8988T (cell line): ENCODE results near the gene SLC35G4.
"Not testable (repeated sequence)": the region's sequence is repeated elsewhere in the genome, so short reads cannot be mapped to it uniquely, and the experiment has no call there.

ENCODE experiments used
- DNase-seq: peaks from one replicate; pipeline ENCODE4 v3.0.0; 2011

SLC35G4 gene

DNA sequence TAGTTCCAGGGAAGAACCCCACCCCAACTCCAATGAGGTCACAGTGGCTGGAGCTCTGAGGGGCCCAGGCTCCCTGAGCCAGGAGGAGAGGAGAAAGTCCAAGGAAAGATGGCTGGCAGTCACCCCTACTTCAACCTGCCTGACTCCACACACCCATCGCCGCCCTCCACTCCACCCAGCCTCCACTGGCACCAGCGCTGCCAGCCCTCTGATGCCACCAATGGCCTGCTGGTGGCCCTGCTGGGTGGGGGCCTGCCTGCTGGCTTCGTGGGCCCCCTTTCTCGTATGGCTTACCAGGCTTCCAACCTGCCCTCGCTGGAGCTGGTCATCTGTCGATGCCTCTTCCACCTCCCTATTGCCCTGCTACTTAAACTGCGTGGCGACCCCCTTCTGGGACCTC, at the start of gene SLC35G4:
SLC35G4 (plus strand) TSS at position 109 of the 400 bp plus-strand sequence; CDS start at position 109, 0 bp downstream.
- not testable (repeated sequence) for DNase-seq

DNA sequence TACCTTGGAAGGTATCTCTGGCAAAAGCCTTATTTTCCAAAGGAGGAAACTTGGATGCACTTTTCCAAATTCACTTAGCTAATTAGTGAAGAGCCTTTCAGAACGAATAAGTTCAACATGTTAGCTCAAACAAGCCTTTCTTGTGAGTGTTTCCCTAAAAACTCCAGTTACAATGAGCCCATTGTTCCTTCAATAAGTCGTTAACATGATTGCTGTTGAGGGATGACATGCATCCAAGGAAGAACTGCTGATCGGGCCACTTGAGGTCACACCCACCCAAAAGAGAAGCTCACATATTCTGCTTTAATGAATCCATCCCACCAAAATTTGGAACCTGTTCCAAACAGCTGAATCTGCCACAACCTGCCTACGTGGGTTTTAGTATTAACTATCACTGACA, 48.1 kb upstream of the SLC35G4 start:
- no peak for DNase-seq

DNA sequence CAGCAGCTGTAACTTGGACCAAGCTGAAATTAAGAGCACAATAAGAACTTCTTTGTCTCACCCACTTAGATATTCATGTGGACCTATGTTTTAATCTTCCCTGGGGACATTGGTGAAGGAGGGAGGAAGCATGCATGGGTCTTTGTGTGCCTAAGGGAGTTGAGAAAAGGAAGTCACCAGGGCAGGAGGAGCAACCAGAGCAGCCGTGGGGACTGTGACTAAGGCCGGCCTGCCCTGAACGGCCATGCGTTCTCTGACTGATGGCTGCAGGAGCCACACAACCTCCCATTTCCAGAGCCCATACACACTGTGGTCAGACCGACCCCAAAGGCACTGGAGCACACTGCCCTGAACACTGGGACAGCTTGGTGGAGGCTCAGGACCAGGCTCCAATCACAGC, 43.7 kb upstream of the SLC35G4 start:
- DNase-seq, result no peak

DNA sequence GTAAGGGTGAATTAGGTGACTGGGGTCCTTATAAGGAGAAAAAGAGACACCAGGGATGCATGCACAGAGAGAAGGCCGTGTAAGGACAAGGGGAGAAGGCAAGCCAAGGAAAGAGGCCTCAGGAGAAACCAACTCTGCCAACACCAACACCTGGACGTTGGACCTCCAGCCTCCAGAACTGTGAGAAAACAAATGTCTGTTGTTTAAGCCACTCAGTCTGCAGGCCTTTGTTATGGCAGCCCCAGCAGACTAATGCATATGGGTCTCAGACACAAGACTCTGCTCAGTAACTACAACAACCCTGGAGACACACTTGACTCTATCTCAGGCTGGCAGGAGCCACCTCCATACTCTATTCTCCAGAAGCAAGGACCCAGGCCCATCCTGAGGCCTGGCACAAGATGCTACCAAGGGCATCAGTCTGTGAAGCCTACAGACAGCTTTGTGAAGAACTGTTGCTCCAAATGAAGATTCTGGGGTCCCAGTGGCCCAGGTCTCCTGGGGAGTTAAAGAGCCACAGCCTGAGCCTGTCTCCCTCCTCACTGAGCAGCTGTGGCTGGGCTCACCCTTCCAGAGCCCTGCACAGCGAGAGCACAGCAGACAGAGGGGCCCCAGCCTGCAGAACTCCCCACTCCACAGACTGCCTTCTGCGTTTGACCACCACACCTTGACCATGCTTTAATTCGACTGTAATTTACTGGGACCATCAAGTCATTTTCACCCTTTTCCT, 43.0 kb upstream of the SLC35G4 start:
- no peak for DNase-seq

GRCh38 chr18:11567396-11567795, 42.0 kb upstream of the SLC35G4 start:
- no peak for DNase-seq

DNA sequence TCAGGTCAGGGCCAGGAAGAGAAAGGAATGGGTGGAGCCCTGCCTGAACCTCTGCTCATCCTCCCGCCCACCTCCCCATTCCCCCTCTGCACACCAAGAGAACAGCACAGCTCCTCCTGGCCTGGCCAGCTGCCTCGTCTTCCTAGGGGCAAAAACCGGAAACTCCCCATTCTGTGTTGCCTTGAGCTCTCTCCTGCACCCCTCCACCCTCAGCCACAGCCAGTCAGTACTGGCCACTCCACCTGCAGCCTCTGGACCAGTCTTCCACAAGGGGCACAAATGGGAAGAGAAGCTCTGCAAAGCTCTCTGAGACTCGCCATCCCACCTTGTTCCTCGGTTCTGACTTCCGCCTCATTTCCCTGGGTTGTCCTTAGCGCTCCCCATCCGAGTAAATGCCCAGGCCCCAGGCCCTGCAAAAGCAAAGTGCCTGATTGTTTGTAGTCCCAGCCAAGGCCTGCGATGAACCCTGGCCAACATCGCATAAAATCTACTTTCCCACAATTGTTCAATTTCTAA, 39.3 kb upstream of the SLC35G4 start:
- DNase-seq, result no peak

DNA sequence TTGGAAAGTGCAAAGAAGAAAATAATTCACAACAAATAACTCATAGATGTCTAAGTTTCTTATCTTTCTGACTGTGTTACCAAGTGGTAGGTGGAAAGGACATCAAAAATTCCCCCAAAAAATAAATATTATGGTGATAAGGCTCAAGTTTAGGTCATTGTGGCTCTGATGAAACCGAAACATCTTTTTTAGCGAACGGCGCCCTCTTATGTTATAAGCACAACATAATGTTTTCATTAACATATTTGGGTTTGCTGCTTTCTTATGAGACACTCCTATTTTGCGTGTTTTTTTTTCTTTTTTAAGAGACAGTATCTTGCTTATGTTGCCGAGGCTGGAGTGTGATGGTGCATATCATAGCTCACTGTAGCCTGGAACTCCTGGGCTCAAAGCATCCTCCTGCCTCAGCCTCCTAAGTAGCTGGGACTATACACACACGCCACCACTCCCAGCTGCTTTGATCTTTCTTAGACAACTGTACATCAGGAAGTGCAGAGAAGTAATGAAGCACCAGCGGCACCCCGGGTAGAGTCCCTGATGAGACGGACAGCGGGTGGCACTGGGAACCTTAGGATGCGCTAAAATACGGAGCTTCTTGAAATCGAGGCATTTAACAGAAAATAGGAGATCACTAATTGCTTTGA, 38.5 kb upstream of the SLC35G4 start:
- DNase-seq, result no peak

GRCh38 chr18:11572201-11572600, 37.2 kb upstream of the SLC35G4 start:
- DNase-seq, result no peak

DNA sequence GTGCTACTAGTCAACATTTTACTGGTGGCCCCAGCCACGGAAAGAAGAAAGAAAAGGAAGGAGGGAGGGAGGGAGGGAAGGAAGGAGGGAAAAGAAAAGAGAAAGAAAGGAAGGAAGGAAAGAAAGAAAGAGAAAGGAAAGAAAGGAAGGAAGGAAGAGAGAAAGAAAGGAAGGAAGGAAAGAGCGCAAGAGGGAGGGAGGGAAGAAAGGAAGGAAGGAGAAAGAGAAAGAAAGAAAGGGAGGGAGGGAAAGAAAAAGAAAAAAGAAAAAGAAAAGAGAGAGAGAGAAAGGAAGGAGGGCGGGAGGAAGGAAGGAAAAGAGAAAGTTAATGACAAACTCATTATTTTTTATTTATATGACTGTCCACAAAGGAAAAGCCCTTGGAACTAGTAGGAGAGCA, 34.9 kb upstream of the SLC35G4 start:
- DNase-seq, result no peak

GRCh38 chr18:11577271-11578112, 31.9 kb upstream of the SLC35G4 start:
- DNase-seq, result no peak

GRCh38 chr18:11578799-11579198, 30.6 kb upstream of the SLC35G4 start:
- DNase-seq, result no peak

DNA sequence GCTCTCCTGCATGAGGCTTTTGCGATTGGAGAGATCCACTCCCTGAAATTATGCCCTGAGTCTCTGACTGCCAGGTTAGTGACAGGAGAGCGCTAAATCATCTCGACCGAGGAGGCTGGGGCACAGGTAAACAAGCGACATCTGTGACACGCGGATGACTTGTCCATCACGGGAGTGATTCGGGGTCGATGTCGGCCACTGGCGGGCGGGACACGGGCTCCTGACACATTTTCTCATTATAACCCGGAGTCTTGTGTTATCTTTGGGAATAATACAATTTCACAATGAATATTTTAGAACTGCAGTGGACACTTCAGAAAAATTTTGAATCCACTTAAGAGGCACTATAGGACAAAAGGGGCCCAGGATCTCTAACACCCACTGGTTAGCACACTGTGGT, 29.5 kb upstream of the SLC35G4 start:
- DNase-seq, result no peak

- no peak for DNase-seq
Measured at GRCh38 chr18:11581286-11581685, 28.1 kb upstream of the SLC35G4 start.

- no peak for DNase-seq
Measured at GRCh38 chr18:11585596-11585995, 23.8 kb upstream of the SLC35G4 start.

DNA sequence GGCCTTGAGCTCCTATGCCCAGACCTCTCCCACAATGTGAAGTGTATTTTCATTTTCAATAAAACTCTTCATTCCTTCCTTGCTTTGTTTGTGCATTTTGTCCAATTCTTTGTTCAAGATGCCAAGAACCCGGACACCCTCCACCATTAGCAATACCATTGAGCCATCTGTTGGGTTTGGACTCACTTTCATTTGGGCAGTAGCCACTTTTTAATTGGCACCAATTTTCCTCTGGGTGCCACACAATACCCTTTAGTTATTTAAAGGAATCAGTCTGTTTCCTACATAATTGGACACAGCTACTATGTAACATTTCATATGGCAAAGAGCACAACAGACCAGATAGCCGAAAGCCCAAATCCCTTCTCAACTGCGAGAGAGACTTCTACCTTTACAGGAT, 22.5 kb upstream of the SLC35G4 start:
- no peak for DNase-seq

GRCh38 chr18:11587432-11587831, 22.0 kb upstream of the SLC35G4 start:
- DNase-seq, result no peak

GRCh38 chr18:11587846-11588245, 21.6 kb upstream of the SLC35G4 start:
- no peak for DNase-seq

- no peak for DNase-seq
Measured at GRCh38 chr18:11591957-11592356, 17.4 kb upstream of the SLC35G4 start.

DNA sequence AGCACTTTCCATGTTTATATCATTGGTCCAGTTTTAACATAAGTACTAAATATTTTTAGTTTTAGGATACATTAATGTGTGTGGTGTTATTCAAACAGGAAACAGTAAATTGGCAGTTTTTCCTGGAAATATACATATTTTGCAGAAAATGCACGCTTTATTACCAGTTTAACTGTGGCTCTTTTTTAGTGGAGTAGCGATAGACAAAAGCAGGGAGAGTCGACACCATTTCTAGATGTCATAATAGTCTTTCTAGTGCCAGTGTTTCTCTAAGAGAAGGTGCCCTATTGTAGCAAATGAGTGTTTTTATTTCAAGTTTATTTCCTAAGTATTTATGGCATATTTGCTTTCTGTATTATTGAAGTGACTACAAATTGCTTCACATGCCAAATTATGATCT, 9.1 kb upstream of the SLC35G4 start:
- no peak for DNase-seq

DNA sequence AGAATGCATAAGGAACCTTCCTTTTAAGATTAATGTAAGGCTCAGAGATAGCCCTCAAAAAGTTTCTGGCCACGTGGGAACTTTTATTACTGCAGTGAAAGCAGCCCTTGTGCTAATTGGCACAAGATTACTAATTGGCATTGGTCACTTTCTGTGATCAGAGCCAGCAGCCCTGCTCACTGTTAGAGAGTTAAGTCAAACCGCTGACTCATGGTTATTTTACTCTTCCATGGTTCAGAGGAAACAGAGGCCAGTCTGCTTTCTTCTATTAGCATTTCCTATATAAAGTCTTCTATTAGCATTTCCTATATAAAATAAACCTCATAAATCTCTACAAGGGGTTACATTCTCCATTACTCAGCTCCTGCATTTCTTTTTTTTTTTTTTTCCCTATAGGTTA, 1.5 kb upstream of the SLC35G4 start:
- no peak for DNase-seq

GRCh38 chr18:11608618-11609017, 778 bp upstream of the SLC35G4 start:
- DNase-seq, result not testable (repeated sequence)

GRCh38 chr18:11613073-11613472, 3.7 kb downstream of the SLC35G4 start:
- DNase-seq, result not testable (repeated sequence)

DNA sequence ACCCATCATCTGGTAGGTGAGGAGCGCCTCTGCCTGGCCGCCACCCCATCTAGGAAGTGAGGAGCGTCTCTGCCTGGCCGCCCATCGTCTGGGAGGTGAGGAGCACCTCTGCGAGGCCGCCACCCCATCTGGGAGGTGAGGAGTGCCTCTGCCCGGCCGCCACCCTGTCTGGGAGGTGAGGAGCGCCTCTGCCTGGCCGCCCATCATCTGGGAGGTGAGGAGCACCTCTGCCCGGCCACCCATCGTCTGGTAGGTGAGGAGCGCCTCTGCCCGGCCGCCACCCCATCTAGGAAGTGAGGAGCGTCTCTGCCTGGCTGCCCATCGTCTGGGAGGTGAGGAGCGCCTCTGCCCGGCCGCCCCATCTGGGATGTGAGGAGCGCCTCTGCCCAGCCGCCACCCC, 4.2 kb downstream of the SLC35G4 start:
- DNase-seq, result not testable (repeated sequence)

DNA sequence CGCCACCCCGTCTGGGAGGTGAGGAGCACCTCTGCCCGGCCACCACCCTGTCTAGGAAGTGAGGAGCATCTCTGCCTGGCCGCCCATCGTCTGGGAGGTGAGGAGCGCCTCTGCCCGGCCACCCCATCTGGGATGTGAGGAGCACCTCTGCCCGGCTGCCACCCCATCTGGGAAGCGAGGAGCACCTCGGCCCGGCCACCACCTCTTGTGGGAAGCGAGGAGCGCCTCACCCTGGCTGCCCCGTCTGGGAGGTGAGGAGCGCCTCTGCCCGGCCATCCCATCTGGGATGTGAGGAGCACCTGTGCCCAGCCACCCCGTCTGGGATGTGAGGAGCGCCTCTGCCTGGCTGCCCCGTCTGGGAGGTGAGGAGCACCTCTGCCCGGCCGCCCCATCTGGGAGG, 4.6 kb downstream of the SLC35G4 start:
- DNase-seq, result not testable (repeated sequence)
